ENCODE data around the gene EHF.

EHF gene

DNA sequence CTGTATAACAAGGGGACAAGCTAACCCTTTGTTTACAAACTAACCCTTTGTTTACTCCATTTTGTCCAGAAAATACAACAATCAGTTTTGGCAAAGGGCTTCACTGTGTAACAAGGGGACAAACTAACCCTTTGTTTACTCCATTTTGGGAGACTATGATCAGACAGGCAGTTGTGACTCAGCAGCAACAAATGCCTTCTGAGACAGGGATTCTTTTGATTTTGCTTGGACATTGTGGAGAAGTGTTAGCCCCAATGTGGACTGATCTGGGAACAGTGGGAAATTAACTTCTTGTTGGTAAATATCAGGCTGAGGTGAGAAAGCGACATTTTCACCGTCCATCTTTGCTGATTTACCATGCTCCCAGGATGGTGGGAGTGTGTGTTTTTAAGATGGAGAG is 983 bp downstream of the EHF start:
- Histone ChIP-seq H3K36me3 (ENCODE audit: control insufficient read depth in 1 of 2, insufficient read depth in 2 of 2, low read length in 2 of 2) (no peaks in the 10 kb centered on the region), H3K27me3 (ENCODE audit: control insufficient read depth in 1 of 2, insufficient read depth in 2 of 2, low read length in 2 of 2) (no peaks in the 10 kb centered on the region), H3K4me1 (ENCODE audit: control insufficient read depth in 1 of 2, insufficient read depth in 2 of 2, low read length in 2 of 2) (peaks cover 28 to 38% of the 10 kb centered on the region in 2 donors), H3K9me3 (ENCODE audit: control insufficient read depth in 1 of 2, low read length in 2 of 2) (no peaks in the 10 kb centered on the region), H3K27ac (ENCODE audit: low read depth, low read length) (peak overlapping the region; percentile 56), H3K9ac (ENCODE audit: low read depth in 1 of 2, low read length in 2 of 2) (peak overlapping the region; percentile 66 to 69), H3K4me3 (ENCODE audit: low read depth in 1 of 2, low read length in 2 of 2) (peak overlapping the region; percentile 56 to 66)

DNA sequence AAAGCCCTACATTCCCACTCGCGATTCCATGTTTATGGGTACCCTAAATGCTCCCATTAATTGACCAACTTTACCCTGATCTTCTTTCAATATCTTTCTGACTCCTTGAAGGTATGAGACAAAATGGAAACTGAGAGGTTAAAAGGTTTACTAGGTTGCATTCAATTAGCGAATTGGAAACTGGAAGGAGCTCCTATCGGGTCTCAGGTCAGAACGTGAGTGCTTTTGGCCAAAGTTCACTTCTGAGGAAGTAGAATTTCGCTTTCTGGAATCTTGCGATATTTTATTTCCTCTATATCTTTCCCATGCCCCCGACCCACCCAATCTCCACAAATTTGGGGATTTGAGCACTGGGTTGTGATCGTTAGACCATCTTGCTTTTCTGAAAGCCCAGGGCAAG is 2.6 kb downstream of the EHF start:
- H3K36me3 ChIP-seq (ENCODE audit: control insufficient read depth in 1 of 2, insufficient read depth in 2 of 2, low read length in 2 of 2) = no peaks in the 10 kb centered on the region
- peak overlapping the region; percentile 56 to 66 for H3K4me3 ChIP-seq (ENCODE audit: low read depth in 1 of 2, low read length in 2 of 2)
- peak overlapping the region; percentile 79 for H3K27ac ChIP-seq (ENCODE audit: low read depth, low read length)
- H3K9ac ChIP-seq (ENCODE audit: low read depth in 1 of 2, low read length in 2 of 2) = peak overlapping the region; percentile 25 to 73
- H3K27me3 ChIP-seq (ENCODE audit: control insufficient read depth in 1 of 2, insufficient read depth in 2 of 2, low read length in 2 of 2) = no peaks in the 10 kb centered on the region
- no peaks in the 10 kb centered on the region for H3K9me3 ChIP-seq (ENCODE audit: control insufficient read depth in 1 of 2, low read length in 2 of 2)
- H3K4me1 ChIP-seq (ENCODE audit: control insufficient read depth in 1 of 2, insufficient read depth in 2 of 2, low read length in 2 of 2) = peaks cover 30 to 40% of the 10 kb centered on the region in 2 donors

- H3K27me3 ChIP-seq (ENCODE audit: control insufficient read depth in 1 of 2, insufficient read depth in 2 of 2, low read length in 2 of 2) = no peaks in the 10 kb centered on the region
- H3K27ac ChIP-seq (ENCODE audit: low read depth, low read length) = peak overlapping the region; percentile 79
- H3K4me1 ChIP-seq (ENCODE audit: control insufficient read depth in 1 of 2, insufficient read depth in 2 of 2, low read length in 2 of 2) = peaks cover 30 to 43% of the 10 kb centered on the region in 2 donors
- H3K4me3 ChIP-seq (ENCODE audit: low read depth in 1 of 2, low read length in 2 of 2) = peak overlapping the region; percentile 56 to 66
- H3K9me3 ChIP-seq (ENCODE audit: control insufficient read depth in 1 of 2, low read length in 2 of 2) = no peaks in the 10 kb centered on the region
- no peaks in the 10 kb centered on the region for H3K36me3 ChIP-seq (ENCODE audit: control insufficient read depth in 1 of 2, insufficient read depth in 2 of 2, low read length in 2 of 2)
- peak overlapping the region; percentile 25 to 73 for H3K9ac ChIP-seq (ENCODE audit: low read depth in 1 of 2, low read length in 2 of 2)
Measured at GRCh38 chr11:34624069-34624468, 3.2 kb downstream of the EHF start.

DNA sequence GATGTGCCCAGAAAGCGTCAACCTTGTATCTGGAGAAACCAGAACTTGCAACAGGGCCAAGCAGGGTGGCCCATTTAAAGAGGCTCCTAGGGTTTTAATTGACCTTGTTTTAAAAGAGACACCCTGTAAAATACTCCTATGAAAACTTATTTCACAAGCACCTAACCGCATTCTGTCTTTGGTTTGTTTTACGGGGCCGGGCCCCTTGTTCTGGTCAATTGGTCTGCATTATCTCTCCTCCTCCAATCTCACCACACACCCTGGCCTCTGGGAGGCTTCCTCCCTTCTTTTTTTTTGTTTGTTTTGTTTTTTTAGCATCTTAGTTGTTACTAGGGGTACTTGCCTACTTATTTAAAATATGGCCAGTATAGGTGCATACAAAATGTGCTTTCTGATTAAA is 4.7 kb downstream of the EHF start:
- Histone ChIP-seq H3K27ac (ENCODE audit: low read depth, low read length) (no peak overlapping the region), H3K36me3 (ENCODE audit: control insufficient read depth in 1 of 2, insufficient read depth in 2 of 2, low read length in 2 of 2) (no peaks in the 10 kb centered on the region), H3K4me1 (ENCODE audit: control insufficient read depth in 1 of 2, insufficient read depth in 2 of 2, low read length in 2 of 2) (peaks cover 25 to 43% of the 10 kb centered on the region in 2 donors), H3K9me3 (ENCODE audit: control insufficient read depth in 1 of 2, low read length in 2 of 2) (no peaks in the 10 kb centered on the region), H3K27me3 (ENCODE audit: control insufficient read depth in 1 of 2, insufficient read depth in 2 of 2, low read length in 2 of 2) (no peaks in the 10 kb centered on the region), H3K4me3 (ENCODE audit: low read depth in 1 of 2, low read length in 2 of 2) (peak overlapping the region; percentile 56 to 66), H3K9ac (ENCODE audit: low read depth in 1 of 2, low read length in 2 of 2) (peak overlapping the region; percentile 58 to 65)

- Histone ChIP-seq H3K9ac (ENCODE audit: low read depth in 1 of 2, low read length in 2 of 2) (no peak overlapping the region), H3K9me3 (ENCODE audit: control insufficient read depth in 1 of 2, low read length in 2 of 2) (no peaks in the 10 kb centered on the region), H3K4me1 (ENCODE audit: control insufficient read depth in 1 of 2, insufficient read depth in 2 of 2, low read length in 2 of 2) (peaks cover 29 to 47% of the 10 kb centered on the region in 2 donors), H3K27ac (ENCODE audit: low read depth, low read length) (no peak overlapping the region), H3K4me3 (ENCODE audit: low read depth in 1 of 2, low read length in 2 of 2) (peak overlapping the region in 1 of 2 donors; percentile 8), H3K27me3 (ENCODE audit: control insufficient read depth in 1 of 2, insufficient read depth in 2 of 2, low read length in 2 of 2) (no peaks in the 10 kb centered on the region), H3K36me3 (ENCODE audit: control insufficient read depth in 1 of 2, insufficient read depth in 2 of 2, low read length in 2 of 2) (no peaks in the 10 kb centered on the region)
Measured at GRCh38 chr11:34626393-34626792, 5.5 kb downstream of the EHF start.

- Histone ChIP-seq H3K36me3 (ENCODE audit: control insufficient read depth in 1 of 2, insufficient read depth in 2 of 2, low read length in 2 of 2) (no peaks in the 10 kb centered on the region), H3K4me3 (ENCODE audit: low read depth in 1 of 2, low read length in 2 of 2) (no peak overlapping the region), H3K27ac (ENCODE audit: low read depth, low read length) (no peak overlapping the region), H3K27me3 (ENCODE audit: control insufficient read depth in 1 of 2, insufficient read depth in 2 of 2, low read length in 2 of 2) (no peaks in the 10 kb centered on the region), H3K9me3 (ENCODE audit: control insufficient read depth in 1 of 2, low read length in 2 of 2) (no peaks in the 10 kb centered on the region), H3K9ac (ENCODE audit: low read depth in 1 of 2, low read length in 2 of 2) (no peak overlapping the region), H3K4me1 (ENCODE audit: control insufficient read depth in 1 of 2, insufficient read depth in 2 of 2, low read length in 2 of 2) (peaks cover 37 to 54% of the 10 kb centered on the region in 2 donors)
Measured at GRCh38 chr11:34627197-34627596, 6.3 kb downstream of the EHF start.

DNA sequence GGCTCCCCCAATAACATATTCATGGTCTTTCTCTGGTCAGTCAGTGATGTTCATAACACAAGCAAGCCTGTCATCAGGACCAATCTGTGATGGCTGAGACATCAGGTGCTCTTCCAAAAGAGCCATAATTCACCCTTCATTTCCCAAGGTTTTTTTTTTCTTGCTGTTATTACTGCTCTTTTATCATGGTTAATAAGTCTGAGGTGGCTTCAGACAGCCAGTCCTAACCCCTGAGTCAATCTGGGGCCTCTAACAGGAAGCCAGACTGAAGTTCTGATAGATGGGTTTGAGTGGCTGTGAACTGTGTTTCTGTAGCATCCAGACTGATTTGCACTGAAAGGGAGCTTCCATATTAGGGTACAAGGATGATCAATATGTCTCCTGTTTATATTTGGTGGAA is 8.8 kb downstream of the EHF start:
- Histone ChIP-seq H3K36me3 (ENCODE audit: control insufficient read depth in 1 of 2, insufficient read depth in 2 of 2, low read length in 2 of 2) (no peaks in the 10 kb centered on the region), H3K9me3 (ENCODE audit: control insufficient read depth in 1 of 2, low read length in 2 of 2) (no peaks in the 10 kb centered on the region), H3K9ac (ENCODE audit: low read depth in 1 of 2, low read length in 2 of 2) (no peak overlapping the region), H3K27me3 (ENCODE audit: control insufficient read depth in 1 of 2, insufficient read depth in 2 of 2, low read length in 2 of 2) (no peaks in the 10 kb centered on the region), H3K4me1 (ENCODE audit: control insufficient read depth in 1 of 2, insufficient read depth in 2 of 2, low read length in 2 of 2) (peaks cover 62 to 79% of the 10 kb centered on the region in 2 donors), H3K4me3 (ENCODE audit: low read depth in 1 of 2, low read length in 2 of 2) (no peak overlapping the region), H3K27ac (ENCODE audit: low read depth, low read length) (no peak overlapping the region)

GRCh38 chr11:34630544-34630943 is 9.7 kb downstream of the EHF start:
- no peaks in the 10 kb centered on the region for H3K9me3 ChIP-seq (ENCODE audit: control insufficient read depth in 1 of 2, low read length in 2 of 2)
- no peaks in the 10 kb centered on the region for H3K27me3 ChIP-seq (ENCODE audit: control insufficient read depth in 1 of 2, insufficient read depth in 2 of 2, low read length in 2 of 2)
- H3K4me3 ChIP-seq (ENCODE audit: low read depth in 1 of 2, low read length in 2 of 2) = no peak overlapping the region
- H3K4me1 ChIP-seq (ENCODE audit: control insufficient read depth in 1 of 2, insufficient read depth in 2 of 2, low read length in 2 of 2) = peaks cover 68 to 87% of the 10 kb centered on the region in 2 donors
- no peak overlapping the region for H3K27ac ChIP-seq (ENCODE audit: low read depth, low read length)
- no peak overlapping the region for H3K9ac ChIP-seq (ENCODE audit: low read depth in 1 of 2, low read length in 2 of 2)
- H3K36me3 ChIP-seq (ENCODE audit: control insufficient read depth in 1 of 2, insufficient read depth in 2 of 2, low read length in 2 of 2) = no peaks in the 10 kb centered on the region

DNA sequence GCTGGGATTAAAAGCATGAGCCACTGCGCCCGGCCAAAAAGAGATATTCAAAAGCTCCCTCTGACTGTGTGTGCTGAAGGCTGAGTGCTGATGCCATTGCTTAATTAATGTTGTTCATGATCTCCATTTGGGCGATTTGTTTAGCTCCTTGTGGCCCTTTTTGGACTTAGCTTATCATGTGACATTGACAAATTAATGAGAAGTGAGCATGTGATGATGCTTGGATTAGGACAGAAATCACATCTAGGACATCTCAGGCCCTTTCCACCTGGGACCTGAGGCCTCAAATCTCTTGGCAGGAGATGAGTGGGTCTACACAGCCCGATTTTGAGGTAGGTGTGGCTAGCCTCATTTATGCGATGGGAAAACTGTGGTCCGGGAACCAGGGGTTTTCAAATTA is 10.4 kb downstream of the EHF start:
- Histone ChIP-seq H3K4me1 (ENCODE audit: control insufficient read depth in 1 of 2, insufficient read depth in 2 of 2, low read length in 2 of 2) (peaks cover 74 to 88% of the 10 kb centered on the region in 2 donors), H3K36me3 (ENCODE audit: control insufficient read depth in 1 of 2, insufficient read depth in 2 of 2, low read length in 2 of 2) (no peaks in the 10 kb centered on the region), H3K9ac (ENCODE audit: low read depth in 1 of 2, low read length in 2 of 2) (peak overlapping the region; percentile 12 to 27), H3K27ac (ENCODE audit: low read depth, low read length) (no peak overlapping the region), H3K4me3 (ENCODE audit: low read depth in 1 of 2, low read length in 2 of 2) (peak overlapping the region in 1 of 2 donors; percentile 55), H3K9me3 (ENCODE audit: control insufficient read depth in 1 of 2, low read length in 2 of 2) (no peaks in the 10 kb centered on the region), H3K27me3 (ENCODE audit: control insufficient read depth in 1 of 2, insufficient read depth in 2 of 2, low read length in 2 of 2) (no peaks in the 10 kb centered on the region)

DNA sequence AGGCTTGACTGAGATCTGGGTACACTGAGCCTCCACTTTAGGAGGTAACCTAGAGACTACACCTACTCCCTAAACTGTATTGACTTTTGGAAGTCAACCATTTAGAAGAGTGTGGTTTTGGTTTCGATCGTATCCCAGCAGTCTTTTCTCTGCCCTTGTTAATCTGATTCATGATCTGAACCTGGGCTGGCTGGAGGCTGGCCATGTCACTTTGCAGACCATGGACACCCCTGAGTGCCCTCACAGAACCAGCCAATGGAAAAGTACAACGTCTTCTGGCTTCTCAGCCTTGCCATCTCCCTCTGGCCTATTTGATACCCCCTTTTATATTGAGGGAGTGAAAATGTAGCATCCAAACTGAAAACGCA is 10.8 kb downstream of the EHF start:
- Histone ChIP-seq H3K27me3 (ENCODE audit: control insufficient read depth in 1 of 2, insufficient read depth in 2 of 2, low read length in 2 of 2) (no peaks in the 10 kb centered on the region), H3K9ac (ENCODE audit: low read depth in 1 of 2, low read length in 2 of 2) (peak overlapping the region in 1 of 2 donors; percentile 27), H3K4me1 (ENCODE audit: control insufficient read depth in 1 of 2, insufficient read depth in 2 of 2, low read length in 2 of 2) (peaks cover 70 to 85% of the 10 kb centered on the region in 2 donors), H3K36me3 (ENCODE audit: control insufficient read depth in 1 of 2, insufficient read depth in 2 of 2, low read length in 2 of 2) (no peaks in the 10 kb centered on the region), H3K4me3 (ENCODE audit: low read depth in 1 of 2, low read length in 2 of 2) (peak overlapping the region; percentile 25 to 55), H3K27ac (ENCODE audit: low read depth, low read length) (no peak overlapping the region), H3K9me3 (ENCODE audit: control insufficient read depth in 1 of 2, low read length in 2 of 2) (no peaks in the 10 kb centered on the region)
